GM12864 (cell line): ENCODE measurements around the gene TUBB8.

Source experiments
- DNase-seq: peaks from one replicate; pipeline ENCODE4 v3.0.0-alpha.2; 2011; ENCODE audit warnings: low read depth
- H3K4me3 ChIP-seq: 2 replicates; pipeline ENCODE4 v1.5.1; 2011; ENCODE audit warnings: mild to moderate bottlenecking, low read depth, low read length, control low read depth
- CTCF ChIP-seq: IDR thresholded peaks from 2 replicates; pipeline ENCODE4 v1.5.1; 2011; ENCODE audit warnings: low read depth, mild to moderate bottlenecking, moderate library complexity, low read length, control low read depth, inconsistent platforms; ENCODE audit errors: missing control alignments

TUBB8 gene

GRCh38 chr10:48996-49395 is at the start of gene TUBB8:
Gene TUBB8 (minus strand): TSS chr10:49296. CDS start chr10:49238, 58 bp downstream.
- no peak for DNase-seq
- TF ChIP-seq CTCF: no peak
- no peak within 1 kb of the TSS for H3K4me3 ChIP-seq

- no peak overlapping the region for H3K4me3 ChIP-seq
- DNase-seq: no peak
- no peak for TF ChIP-seq CTCF
Observed at GRCh38 chr10:96466-96865, 47.4 kb upstream of the TUBB8 start.

GRCh38 chr10:95356-96115 is 46.4 kb upstream of the TUBB8 start:
- H3K4me3 ChIP-seq: no peak overlapping the region
- no peak for TF ChIP-seq CTCF
- DNase-seq: no peak

- no peak for TF ChIP-seq CTCF
- no peak overlapping the region for H3K4me3 ChIP-seq
- DNase-seq: no peak
Observed at GRCh38 chr10:94613-95012, 45.5 kb upstream of the TUBB8 start.

GRCh38 chr10:92846-93245 is 43.8 kb upstream of the TUBB8 start:
- no peak overlapping the region for H3K4me3 ChIP-seq
- DNase-seq: no peak
- TF ChIP-seq CTCF: no peak

GRCh38 chr10:92153-92552 is 43.1 kb upstream of the TUBB8 start:
- H3K4me3 ChIP-seq: no peak overlapping the region
- TF ChIP-seq CTCF: no peak
- no peak for DNase-seq

GRCh38 chr10:91313-91712 is 42.2 kb upstream of the TUBB8 start:
- DNase-seq: no peak
- no peak overlapping the region for H3K4me3 ChIP-seq
- no peak for TF ChIP-seq CTCF
